HT-29 (cell line): ENCODE measurements around the gene OXNAD1. TPM values are rescaled to one million over a fixed set of nuclear protein-coding genes. Genes with fewer than 3 reads are reported as not detected.
"Not testable (repeated sequence)": the region's sequence is repeated elsewhere in the genome, so short reads cannot be mapped to it uniquely, and the experiment has no call there.

Source experiments
- DNase-seq: peaks from one replicate; pipeline ENCODE4 v3.0.0-alpha.2; 2015; ENCODE audit warnings: low spot score
- total RNA-seq: library from RNA; depleted of rRNA; stranded (reverse); fragments of >200 nt; shearing (Covaris generic); gene quantifications from 2 replicates; pipeline ENCODE4 v1.2.3, GENCODE V29; 2014

The OXNAD1 gene
- total RNA-seq, 1 experiment from 2014 or later, result 5.7 TPM

DNA sequence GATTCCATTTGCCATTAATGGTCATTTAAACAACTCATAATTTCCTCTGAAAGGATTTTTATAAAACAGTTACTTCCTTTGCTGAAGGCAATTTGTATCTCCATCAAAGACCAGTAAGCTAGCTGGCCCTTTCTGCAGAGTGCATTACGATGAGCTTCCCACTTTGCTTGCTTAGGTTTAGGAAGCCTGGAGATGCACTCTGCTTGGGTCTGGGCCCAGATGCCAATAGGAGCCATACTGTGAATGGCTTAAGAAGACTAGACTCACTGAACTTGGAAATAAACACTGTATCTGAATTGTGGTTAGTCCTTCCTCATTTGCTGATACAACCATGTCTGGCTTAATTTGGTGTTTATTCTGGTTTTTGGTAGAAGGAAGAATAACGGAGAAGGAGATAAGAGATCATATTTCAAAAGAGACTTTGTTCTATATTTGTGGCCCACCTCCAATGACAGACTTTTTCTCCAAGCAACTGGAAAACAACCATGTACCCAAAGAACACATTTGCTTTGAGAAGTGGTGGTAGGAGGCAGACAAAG, 38.1 kb downstream of the OXNAD1 start:
- no peak for DNase-seq

DNA sequence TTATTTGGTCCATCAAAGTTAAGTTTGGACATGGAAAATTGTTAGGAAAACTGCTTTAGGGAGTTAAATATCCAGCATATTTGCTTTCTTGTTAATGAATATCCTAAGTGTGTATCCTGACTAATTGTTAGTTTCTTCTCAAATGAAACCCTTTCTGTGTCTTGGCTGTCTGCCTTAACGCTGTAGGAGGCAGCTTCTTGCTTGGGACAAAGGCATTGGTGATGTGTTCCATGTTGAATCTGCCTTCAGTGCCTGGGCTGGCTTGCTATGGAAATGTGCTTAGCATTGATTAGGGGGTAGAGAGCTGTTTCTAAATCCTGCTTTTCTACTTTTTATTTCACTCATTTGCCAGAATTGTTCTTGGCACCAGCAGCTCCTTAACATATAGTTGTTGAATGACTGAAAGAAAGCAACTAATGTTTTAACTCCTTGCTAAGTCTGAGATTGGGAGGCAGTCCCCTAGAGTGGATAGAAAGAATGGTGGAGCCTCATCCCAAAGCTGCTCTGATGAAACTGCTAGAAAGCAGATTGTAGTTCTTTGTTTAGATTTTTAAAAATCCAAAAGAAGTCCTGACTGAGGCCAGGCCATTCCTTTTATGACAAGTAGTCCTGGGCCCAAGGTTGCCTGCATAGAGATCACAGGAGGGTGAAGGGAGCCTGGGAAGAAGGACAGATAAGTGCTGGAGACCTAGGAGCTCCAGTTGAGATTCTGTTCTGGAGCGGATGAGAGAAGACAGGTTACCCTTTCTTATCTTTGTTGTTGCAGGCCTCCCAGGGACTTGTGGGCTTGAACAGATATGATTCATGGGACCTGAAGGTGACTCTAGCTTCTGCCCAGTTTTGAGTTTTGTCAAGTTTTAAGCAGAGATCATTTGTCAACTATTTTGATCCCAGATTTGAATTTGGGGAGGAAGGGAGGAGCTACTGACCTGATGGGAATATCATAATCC, 39.3 kb downstream of the OXNAD1 start:
- DNase-seq, result no peak

DNA sequence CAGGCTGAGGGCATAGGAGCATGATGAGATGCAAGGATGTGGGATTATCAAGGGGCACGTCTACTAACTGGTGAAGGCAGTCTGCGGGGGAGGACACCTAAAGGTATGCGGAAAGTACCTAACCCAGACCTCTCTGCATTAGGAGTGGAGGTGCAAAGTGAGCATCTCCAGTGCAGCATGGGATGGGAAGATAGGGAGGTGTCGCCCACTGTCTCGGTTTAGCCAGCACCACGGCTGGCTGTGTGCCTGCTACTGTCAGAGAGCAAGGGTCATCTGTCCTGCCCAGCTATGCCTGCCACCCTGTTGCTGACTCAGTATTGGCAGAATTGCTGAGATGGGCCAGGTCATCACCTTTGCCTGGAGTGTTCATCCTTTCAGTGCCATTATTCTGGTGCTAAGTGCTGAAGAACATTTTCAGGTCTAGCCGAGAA, 40.1 kb downstream of the OXNAD1 start:
- DNase-seq, result no peak

DNA sequence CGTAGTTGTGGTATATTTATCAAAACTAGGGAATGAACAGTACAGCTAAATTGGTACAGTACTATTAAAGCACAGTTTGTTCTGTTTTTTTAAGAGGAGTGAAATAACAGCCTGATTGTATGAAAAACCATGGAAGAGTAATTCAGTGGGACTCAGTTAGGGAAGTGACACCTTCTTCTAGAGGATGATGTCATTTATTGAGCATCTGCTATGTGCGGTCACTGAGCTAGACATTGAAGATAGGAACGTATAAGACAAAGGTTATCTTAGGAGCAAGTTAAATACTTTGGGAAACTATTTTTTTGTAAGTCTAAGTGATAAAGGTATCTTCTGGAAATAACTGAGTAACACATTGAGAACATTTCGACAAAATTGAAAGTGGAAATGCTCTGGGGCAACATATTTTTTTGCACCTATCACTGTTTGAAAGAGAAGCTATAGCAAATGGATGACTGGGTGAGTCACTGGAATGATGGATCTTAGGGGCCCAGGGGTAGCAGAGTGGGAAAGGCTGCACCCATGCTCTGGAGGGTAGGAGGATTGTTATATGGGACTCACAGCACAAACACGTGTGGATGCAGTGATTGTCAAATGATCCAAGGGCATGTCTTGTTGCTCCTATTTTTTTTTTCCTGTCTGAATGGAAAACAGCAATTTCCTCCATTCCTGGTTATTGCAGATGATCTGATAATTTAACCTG, 43.0 kb downstream of the OXNAD1 start:
- no peak for DNase-seq

DNA sequence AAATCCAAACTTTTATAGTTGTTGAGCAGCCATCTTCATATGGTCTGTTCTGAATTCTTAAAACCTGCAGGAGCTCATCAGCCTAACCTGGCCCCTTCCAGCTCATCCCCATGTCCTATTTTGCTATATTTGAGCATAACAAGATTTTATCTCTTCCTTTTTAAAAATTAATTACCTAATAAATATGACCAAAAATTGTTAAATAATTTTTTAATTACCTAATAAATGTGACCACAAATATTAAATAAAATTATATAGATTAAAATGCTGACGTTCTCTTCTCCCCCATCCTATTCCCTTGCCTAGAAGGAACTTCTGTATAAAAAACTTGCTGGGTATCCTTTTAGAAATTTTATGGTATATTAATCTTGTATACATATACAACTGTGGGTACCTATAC, 43.7 kb downstream of the OXNAD1 start:
- DNase-seq, result no peak

DNA sequence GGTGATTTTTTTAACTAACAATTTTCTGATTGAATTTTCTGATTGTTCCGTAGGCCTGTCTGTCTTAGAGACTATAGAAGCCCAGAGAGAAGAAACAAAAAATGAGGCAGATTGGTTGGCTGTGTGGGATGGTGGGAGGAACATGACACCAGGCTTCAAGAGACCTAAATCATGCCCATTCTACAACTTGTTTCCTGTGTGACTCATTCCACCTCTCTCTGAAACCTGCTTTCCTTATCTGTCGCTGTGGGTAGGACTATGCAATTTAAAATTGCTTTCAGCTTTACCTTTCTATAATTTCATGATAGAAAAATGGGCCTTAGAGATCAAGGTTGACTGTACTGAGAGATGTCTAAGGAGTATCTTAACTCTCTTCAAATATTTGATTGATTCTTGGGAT, 44.5 kb downstream of the OXNAD1 start:
- DNase-seq, result peak; percentile 2

DNA sequence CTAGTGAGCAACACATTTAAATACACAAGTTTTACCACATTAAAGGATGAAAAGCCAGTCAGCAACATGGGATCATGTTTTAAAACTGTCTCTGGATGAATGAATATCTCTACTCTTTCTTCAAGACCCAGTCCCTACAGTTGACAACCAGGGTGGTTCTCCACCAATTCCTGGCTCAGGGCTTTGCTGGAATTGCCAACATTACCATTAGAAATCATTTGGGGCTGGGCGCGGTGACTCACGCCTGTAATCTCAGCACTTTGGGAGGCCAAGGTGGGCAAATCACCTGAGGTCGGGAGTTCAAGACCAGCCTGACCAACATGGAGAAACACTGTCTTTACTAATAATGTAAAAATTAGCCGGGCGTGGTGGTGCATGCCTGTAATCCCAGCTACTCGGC, 45.5 kb downstream of the OXNAD1 start:
- DNase-seq, result not testable (repeated sequence)

DNA sequence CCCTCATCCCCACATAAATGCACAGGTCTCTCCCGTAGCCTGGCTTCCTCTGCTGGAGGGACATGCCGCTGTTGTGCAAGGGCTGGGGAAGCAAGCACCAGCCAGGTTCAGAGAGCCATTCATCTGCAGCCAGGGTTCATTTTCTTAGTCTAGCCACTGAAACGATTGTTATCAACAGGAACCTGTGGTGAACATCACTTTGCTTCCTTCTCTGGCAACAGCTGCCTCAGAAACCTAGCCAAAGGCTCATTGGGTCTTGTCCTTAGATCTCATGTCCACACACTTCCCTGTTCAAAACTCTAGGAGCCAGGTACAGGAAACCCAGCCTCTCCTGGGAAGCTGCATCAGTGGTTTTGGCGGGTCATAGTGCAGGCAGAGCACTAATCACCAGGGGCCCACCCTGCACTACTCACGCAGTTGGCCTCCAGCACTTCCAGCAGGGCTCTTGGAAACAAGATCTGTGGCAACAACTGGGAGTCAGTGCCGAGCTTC, 47.0 kb downstream of the OXNAD1 start:
- DNase-seq, result no peak

DNA sequence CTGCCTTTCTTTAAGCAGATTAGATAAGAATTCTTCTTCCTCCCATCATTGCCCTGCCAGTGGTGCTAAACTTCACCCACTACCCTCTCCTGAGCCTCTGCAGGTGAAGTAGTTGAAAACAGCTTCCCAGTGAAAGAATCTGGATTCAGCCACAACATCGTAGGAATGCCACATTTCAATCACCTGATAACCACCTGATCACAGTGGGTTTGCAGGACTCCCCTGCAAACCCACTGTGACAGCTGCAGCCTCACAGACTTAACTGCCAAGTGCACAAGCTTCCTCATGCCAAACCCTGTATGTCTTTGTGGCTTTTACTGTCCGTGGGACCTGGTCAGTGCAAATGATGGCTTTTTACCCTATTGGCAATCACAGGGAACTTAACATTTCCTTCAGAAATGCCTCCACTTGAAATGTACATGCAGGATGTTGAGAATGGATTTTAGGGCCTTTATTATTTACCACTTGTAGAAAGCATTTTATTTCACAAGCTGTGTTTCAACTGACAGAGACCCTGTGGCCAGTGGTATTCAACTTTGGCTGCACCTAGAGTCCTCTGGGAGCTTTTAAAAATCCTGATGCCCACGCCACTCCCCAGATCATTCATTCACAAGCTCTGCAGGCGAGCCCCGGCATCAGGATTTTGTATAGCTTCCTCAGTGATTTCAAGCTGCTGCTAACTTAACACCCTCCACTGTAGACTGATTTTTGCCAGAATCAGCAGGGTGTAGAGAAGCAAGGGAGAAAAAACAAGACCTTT, 49.1 kb downstream of the OXNAD1 start:
- no peak for DNase-seq

DNA sequence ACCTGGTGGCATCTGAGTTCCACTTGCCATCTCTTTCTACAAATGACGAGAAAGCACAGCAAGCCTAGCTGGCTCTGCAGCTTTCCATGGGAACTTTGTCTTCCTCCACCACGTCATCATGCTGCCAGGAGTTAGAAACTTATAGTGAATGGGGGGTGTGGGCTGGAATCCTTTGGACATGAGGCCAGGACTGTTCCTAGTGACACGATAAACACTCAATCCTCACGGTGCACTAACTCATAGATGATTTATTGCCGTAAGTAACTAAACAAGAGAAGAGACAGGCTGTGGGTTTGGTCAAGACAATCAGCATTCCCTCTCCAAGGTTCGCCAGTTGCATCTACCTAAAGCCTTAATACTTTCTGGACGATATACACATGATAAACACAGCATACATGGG, 50.6 kb downstream of the OXNAD1 start:
- DNase-seq, result no peak

DNA sequence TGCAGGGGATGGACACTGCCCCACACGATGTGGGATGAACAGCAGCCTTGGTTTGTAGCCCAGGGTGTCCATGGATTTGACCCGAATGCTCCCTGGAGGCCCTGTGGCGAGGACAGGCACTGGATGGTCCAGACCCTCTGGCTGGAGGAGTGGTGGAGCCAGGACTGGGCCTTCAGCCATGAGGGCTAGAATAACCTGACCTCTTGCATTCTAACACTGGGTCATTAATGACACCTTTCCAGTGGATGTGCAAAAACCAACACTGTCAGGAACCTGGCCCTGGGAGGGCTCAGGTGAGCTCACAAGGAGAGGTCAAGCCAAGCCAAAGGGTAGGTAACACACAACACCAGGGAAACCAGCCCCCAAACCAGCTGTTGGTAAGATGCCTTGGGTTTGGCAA, 51.4 kb downstream of the OXNAD1 start:
- no peak for DNase-seq

DNA sequence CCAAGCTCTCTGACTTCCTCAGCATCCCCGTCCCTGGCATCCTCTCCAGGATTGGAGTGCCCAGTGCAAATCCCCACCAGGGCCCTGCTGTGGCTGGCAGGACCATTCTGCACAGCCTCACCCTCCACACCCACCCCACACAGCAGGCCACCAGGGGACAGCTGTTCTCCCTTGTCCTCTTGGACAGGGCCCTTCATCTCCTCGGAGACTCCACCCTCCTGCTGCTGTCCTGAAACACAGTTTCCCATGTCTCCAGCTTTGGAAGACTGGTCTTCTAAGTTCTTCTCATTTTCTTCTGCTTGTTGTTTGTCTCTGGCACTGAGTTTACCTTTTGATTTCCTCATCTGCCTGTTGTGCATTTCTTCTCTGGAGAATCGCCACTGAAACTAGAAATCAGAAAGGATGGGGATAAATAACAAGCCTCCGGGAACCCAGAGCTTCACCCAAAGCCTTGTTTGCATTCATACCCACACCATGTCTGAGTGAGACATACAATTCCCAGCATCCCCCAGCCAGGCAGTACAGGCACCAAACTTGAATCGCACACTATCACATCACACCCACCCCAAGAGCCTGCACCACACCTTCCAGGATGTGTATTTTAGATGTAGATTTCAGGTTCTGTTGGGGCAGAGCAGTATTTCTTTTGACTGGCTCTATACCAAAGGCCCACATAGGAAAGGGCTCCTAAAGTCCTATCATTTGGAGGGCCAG, 52.0 kb downstream of the OXNAD1 start:
- DNase-seq, result no peak

DNA sequence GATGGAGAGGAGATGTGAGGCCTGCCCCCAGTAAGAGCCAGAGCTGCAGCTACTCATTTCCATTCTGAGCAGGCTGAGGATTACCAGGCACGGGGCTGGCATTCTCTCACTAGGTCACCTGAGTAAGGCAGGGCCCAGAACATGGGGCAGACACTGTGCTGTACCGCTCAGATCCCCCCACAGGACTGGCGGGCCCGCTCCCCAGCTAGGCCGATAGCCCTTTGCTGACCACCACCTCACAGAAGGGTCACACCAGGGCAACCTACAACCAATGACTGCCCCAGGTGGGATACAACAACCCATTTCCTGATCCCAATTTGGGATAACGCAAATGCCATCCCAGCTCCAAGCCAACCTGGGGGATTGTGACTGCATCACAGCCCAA, 52.5 kb downstream of the OXNAD1 start:
- DNase-seq, result no peak

DNA sequence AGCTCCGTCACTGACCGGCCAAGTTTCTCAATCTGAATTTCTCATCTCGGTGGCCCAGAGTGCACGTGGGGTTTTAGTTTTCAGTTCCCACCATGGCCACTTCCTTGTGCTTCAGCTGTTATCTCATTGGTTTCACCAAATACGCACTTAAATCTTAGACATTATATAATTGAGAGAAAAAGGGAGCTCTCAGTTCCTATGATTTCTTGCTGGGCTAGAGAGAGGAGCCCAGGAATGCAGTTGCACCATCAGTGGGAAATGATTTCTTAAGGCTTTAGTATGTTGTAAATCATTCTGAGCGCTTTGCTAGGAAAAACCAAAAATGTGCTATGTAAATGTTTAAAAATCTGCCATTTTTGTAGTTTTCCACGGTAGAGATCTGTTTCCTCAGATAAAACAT, 53.2 kb downstream of the OXNAD1 start:
- no peak for DNase-seq

DNA sequence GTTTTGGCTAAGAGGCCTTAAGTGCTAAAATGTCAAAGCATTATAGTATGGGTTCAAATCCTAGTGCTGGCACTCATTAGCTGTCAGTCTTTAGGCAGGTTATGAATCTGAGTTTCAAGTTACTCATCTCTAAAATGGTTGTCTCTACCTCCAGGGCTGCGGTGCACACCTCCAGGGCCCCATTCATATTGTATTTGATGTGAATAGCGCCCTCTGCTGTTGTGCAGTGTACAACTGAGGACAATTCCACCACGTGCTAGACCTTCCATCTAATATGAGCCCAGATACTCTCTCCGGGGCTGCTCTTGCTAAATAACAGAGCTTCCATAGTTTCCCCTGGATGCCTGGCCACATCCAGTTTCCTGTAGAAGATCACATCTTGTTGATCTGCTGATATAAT, 54.3 kb downstream of the OXNAD1 start:
- peak; percentile 17 for DNase-seq

DNA sequence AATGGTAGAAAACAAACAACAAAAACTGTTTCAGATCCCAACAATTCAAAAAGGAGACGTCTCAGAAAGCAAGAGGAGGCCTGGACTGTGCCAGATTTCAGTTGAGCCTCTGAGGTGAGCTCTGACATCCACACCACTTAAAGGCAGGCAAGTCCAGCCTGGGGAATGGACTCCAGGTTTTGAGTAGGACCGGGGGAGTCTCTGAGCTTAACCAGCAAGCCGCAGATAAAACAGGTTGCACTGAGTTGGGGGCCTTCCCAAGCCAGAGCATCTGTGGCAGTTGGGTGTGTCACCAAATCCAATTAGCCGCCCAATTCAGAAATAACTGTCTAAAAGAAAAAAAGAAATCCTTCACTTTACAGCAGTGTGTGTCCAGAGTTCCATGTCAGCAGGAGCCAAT, 54.7 kb downstream of the OXNAD1 start:
- DNase-seq, result no peak

DNA sequence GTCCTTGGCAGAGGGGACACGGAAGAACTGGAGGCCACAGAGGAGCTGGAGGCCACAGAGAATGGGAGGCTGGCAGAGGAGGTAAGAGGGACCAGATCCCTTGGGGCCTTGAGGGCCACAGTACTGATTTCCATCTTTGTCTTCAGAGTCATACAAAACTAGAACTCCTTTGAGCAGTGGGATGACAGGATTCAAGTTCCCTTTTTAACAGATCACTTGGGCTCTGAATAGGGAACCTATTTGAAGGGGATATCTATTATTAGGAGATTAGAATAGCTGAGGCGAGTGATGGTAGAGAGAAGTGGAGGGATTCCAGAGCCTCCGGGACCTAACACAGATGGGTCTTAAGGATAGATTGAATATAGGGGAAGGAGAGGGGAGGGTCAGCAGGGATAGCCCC, 55.7 kb downstream of the OXNAD1 start:
- no peak for DNase-seq

DNA sequence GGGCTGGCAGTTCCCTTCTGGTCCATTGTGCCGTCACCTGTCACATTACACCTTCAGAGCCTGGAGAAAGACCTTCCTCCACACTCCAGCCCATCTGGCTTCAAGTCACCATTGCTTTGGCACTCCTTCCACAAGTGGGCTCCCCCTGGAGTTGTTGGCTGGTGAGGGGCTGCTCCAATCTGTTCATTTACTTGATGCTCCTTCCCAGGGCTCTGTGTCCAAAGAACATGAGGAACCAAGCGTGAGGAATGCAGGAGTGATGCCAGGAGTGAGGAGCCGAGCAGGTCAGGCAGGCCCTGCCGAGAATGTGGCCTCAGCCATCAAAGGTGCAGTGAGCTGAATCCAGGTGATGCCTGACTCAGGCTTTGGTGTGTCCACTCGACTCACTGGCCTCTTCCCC, 57.2 kb downstream of the OXNAD1 start:
- no peak for DNase-seq

DNA sequence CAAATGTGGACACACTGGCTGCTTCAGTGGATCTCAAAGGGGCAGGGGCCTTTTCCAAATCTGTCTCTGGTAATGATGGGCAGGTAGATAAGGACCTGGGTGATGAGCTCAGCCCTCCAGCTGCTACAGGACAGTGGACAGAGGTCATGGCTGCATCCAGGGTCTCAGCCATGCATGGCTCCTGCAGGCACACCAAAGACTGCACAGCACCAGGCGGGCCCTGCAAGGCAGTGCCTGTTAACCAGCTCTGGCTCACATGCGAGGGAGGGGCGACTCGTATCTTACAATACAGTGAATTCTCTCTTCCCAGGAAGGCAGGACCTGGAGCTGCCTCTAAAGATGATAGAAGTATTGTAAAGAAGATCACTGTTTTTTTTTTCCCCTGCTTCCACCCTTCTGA, 58.7 kb downstream of the OXNAD1 start:
- no peak for DNase-seq

DNA sequence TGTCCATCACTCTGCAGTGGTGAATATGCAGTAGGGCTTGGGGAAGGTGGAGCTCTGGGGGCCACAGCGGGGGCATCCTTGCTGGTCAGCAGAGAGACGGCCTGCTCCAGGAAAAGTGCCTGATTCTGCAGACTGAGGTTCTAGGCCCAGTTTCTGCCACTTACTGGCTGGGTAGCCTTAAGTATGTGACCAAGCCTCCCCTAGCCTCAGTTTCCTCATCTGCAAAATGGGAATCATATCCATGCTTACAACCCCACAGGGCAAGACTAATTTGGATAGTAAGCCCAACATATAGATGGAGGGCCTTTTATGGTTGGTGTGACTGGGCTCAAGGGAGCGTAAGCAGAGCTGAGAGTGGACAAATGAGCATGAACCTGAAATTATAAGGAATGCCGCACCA, 60.8 kb downstream of the OXNAD1 start:
- DNase-seq, result no peak

DNA sequence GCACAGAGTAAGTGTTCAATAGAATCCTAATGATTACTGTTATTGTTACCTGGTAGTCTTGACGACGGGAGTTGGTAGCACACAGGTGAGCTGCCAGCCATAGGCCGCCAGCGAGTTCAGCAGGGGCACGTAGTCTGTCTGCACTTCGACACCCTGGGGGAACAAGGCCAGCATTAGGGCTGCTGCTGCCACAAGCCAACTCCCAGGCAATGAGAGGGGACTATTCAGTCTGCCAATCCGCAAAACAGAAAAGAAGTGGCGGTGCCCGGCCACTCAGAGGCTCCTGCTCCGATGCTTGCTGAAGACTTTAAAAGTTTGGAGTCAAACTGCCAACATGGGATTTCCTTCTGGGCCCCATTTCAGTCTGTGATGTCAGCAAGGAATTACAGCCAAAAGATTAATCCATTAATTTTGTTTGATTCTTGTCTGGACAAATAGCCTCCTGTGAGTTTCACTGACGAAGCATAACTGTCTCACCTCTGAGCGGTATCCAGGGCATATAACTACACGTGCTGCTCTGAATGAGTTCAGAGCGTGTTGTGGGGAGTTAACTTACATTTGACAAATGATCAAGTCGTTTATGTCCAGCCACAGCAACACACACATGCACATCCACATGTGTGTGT, 61.8 kb downstream of the OXNAD1 start:
- no peak for DNase-seq
